GM12891 (cell line): ENCODE data around the gene LDB2.

Source experiments
- PAX5 ChIP-seq: IDR thresholded peaks from 2 replicates; pipeline ENCODE4 v1.6.1; 2011; ENCODE audit warnings: low read length, moderate library complexity, mild to moderate bottlenecking; ENCODE audit not compliant: insufficient read depth, severe bottlenecking
- POLR2A ChIP-seq: IDR thresholded peaks from 2 replicates; pipeline ENCODE4 v1.6.1; 2011; ENCODE audit warnings: low read depth, low read length, control low read depth
- POLR2AphosphoS5 ChIP-seq: IDR thresholded peaks from 2 replicates; pipeline ENCODE4 v1.6.1; 2011; ENCODE audit warnings: low read depth, low read length, control low read depth
- POU2F2 ChIP-seq: IDR thresholded peaks from 2 replicates; pipeline ENCODE4 v1.6.1; 2011; ENCODE audit warnings: low read depth, mild to moderate bottlenecking, control low read depth, low read length, moderate library complexity
- SPI1 ChIP-seq: IDR thresholded peaks from 2 replicates; pipeline ENCODE4 v1.6.1; 2011; ENCODE audit warnings: low read depth, low read length, control low read depth
- TAF1 ChIP-seq: IDR thresholded peaks from 2 replicates; pipeline ENCODE4 v1.6.1; 2011; ENCODE audit warnings: low read depth, low read length, control low read depth

- TF ChIP-seq TAF1 (no peak), POLR2A (no peak), POLR2AphosphoS5 (no peak), PAX5 (no peak), POU2F2 (no peak), SPI1 (no peak)
Measured at GRCh38 chr4:16852644-16853043, 45.8 kb downstream of the LDB2 start.
